HCT116 (cell line): ENCODE measurements around the gene ESRRB. TPM values are rescaled to one million over a fixed set of nuclear protein-coding genes. Genes with fewer than 3 reads are reported as not detected.

Experiments used
- ATAC-seq: fragments of 200-7000 bp; cut with Tn5 transposase; 2 replicates; pipeline ENCODE4 v1.9.1; 2020; ENCODE audit warnings: mild to moderate bottlenecking, moderate library complexity
- BruUV-seq: library from RNA; stranded (reverse); fragments of 400-500 nt; replicated peaks from 2 replicates; lab custom pipeline; 2021; lab: Mats Ljungman, UMichigan
- CTCF ChIA-PET: fragments of 300-600 bp; sonication (Branson Sonifier 250); formaldehyde crosslinking; loops from one replicate; lab custom pipeline; 2021; ENCODE audit warnings: antibody characterized with exemption; lab: Charles Lee
- POLR2A ChIA-PET: fragments of 300-600, 350-600 bp; sonication (Branson Sonifier 250); formaldehyde crosslinking; loops from one replicate; lab custom pipeline; 2021; ENCODE audit warnings: antibody characterized with exemption; lab: Charles Lee
- RAD21 ChIA-PET, 2 experiments: fragments of 300-600 bp; sonication (Branson Sonifier 250); formaldehyde crosslinking; loops; one replicate each; lab custom pipeline; 2023; ENCODE audit warnings: low total read pairs in 2 of 2; ENCODE audit not compliant: uncharacterized antibody in 2 of 2, unreplicated experiment in 2 of 2, low non-redundant PET in 1 of 2; lab: Charles Lee
- DNase-seq: peaks from one replicate; pipeline ENCODE4 v3.0.0-alpha.2; 2010; ENCODE audit warnings: low read depth, low spot score
- H2AFZ ChIP-seq: fragments of 200-600 bp; shearing (Covaris generic), sonication (generic); 2 replicates; pipeline ENCODE4 v1.6.1; 2017; ENCODE audit warnings: low read depth, mixed run types, mixed read lengths, antibody characterized with exemption, low read length; ENCODE audit not compliant: poor library complexity, severe bottlenecking
- H3K27ac ChIP-seq: 2 replicates; pipeline ENCODE4 v1.5.1; 2012; ENCODE audit warnings: low read depth, low read length
- H3K27me3 ChIP-seq: fragments of 200-600 bp; sonication (generic); 2 replicates; pipeline ENCODE4 v1.6.1; 2016; ENCODE audit warnings: mixed run types, low read length, mixed read lengths; ENCODE audit not compliant: insufficient read depth
- H3K36me3 ChIP-seq, 2 experiments: fragments of 200-500 bp in 1 of 2; fragments of 200-600 bp in 1 of 2; sonication (Bioruptor generic) in 1 of 2; sonication (generic) in 1 of 2; 2 replicates each; pipeline versions ENCODE4 v1.5.1 to v1.6.1; 2014 to 2016; ENCODE audit warnings: low read length in 2 of 2, inconsistent platforms in 1 of 2, mixed read lengths in 1 of 2, mixed run types in 1 of 2; ENCODE audit not compliant: insufficient read depth in 2 of 2, control insufficient read depth in 1 of 2
- H3K4me1 ChIP-seq, 2 experiments: fragments of 200-600 bp in 1 of 2; sonication (generic) in 1 of 2; 2 replicates each; pipeline versions ENCODE4 v1.5.1 to v1.6.1; 2012 to 2017; ENCODE audit warnings: low read length in 2 of 2, inconsistent platforms in 1 of 2, mild to moderate bottlenecking in 1 of 2, mixed read lengths in 1 of 2, mixed run types in 1 of 2, moderate library complexity in 1 of 2; ENCODE audit not compliant: insufficient read depth in 2 of 2, control insufficient read depth in 1 of 2
- H3K4me2 ChIP-seq: fragments of 200-600 bp; sonication (generic); 2 replicates; pipeline ENCODE4 v1.6.1; 2017; ENCODE audit warnings: mixed run types, low read length, mixed read lengths
- H3K4me3 ChIP-seq, 2 experiments: fragments of 200-600 bp in 1 of 2; sonication (generic) in 1 of 2; replicated peaks in 1 of 2; 2 replicates each; pipeline ENCODE4 v1.5.1; 2011 to 2016; ENCODE audit warnings: low read length in 2 of 2, control low read depth in 1 of 2, low read depth in 1 of 2, mild to moderate bottlenecking in 1 of 2, mixed read lengths in 1 of 2, mixed run types in 1 of 2
- H3K79me2 ChIP-seq: fragments of 200-600 bp; sonication (generic); 2 replicates; pipeline ENCODE4 v1.6.1; 2017; ENCODE audit warnings: mild to moderate bottlenecking, mixed run types, low read length, moderate library complexity, mixed read lengths; ENCODE audit not compliant: insufficient read depth
- H3K9ac ChIP-seq: fragments of 200-600 bp; sonication (generic); 2 replicates; pipeline ENCODE4 v1.6.1; 2016; ENCODE audit warnings: low read length, mixed read lengths
- H3K9me2 ChIP-seq: fragments of 200-600 bp; sonication (generic), shearing (Covaris generic); 2 replicates; pipeline ENCODE4 v1.6.1; 2017; ENCODE audit warnings: mixed run types, mild to moderate bottlenecking, moderate library complexity; ENCODE audit not compliant: insufficient read depth
- H3K9me3 ChIP-seq, 2 experiments: fragments of 200-500 bp in 1 of 2; fragments of 200-600 bp in 1 of 2; sonication (Bioruptor generic) in 1 of 2; sonication (generic) in 1 of 2; 2 replicates each; pipeline ENCODE4 v1.6.1; 2014 to 2017; ENCODE audit warnings: low read length in 2 of 2, mixed read lengths in 2 of 2, inconsistent platforms in 1 of 2, low read depth in 1 of 2, mild to moderate bottlenecking in 1 of 2, mixed run types in 1 of 2, moderate library complexity in 1 of 2; ENCODE audit not compliant: control insufficient read depth in 1 of 2, insufficient read depth in 1 of 2
- H4K20me1 ChIP-seq: fragments of 200-600 bp; sonication (generic), shearing (Covaris generic); 2 replicates; pipeline ENCODE4 v1.6.1; 2017; ENCODE audit warnings: mixed run types, mild to moderate bottlenecking, moderate library complexity; ENCODE audit not compliant: insufficient read depth
- CBX3 ChIP-seq: IDR thresholded peaks from 2 replicates; pipeline ENCODE4 v1.6.1; 2012; ENCODE audit warnings: low read depth
- ELF1 ChIP-seq: IDR thresholded peaks from 2 replicates; pipeline ENCODE4 v1.6.1; 2012; ENCODE audit warnings: low read depth, borderline replicate concordance
- EZH2 ChIP-seq: fragments of 200-600 bp; sonication (generic); IDR thresholded peaks from 2 replicates; pipeline ENCODE4 v1.6.1; 2017; ENCODE audit warnings: antibody characterized with exemption, mixed run types
- JUND ChIP-seq: IDR thresholded peaks from 2 replicates; pipeline ENCODE4 v1.6.1; 2012
- POLR2A ChIP-seq: IDR thresholded peaks from 2 replicates; pipeline ENCODE4 v1.7.0; 2011; ENCODE audit warnings: borderline replicate concordance; ENCODE audit not compliant: insufficient read depth, insufficient read length; ENCODE audit errors: extremely low read depth
- SP1 ChIP-seq: IDR thresholded peaks from 2 replicates; pipeline ENCODE4 v1.6.1; 2012; ENCODE audit warnings: low read depth
- TCF7L2 ChIP-seq: IDR thresholded peaks from 2 replicates; pipeline ENCODE4 v1.7.0; 2011; ENCODE audit warnings: borderline replicate concordance, inconsistent platforms; ENCODE audit not compliant: insufficient read depth, insufficient read length; ENCODE audit errors: extremely low read depth
- YY1 ChIP-seq: IDR thresholded peaks from 2 replicates; pipeline ENCODE4 v1.6.1; 2011; ENCODE audit warnings: low read length, low read depth, moderate library complexity, mild to moderate bottlenecking; ENCODE audit not compliant: insufficient replicate concordance; ENCODE audit errors: extremely low read depth
- ZNF274 ChIP-seq: fragments of 200-500 bp; sonication (Bioruptor generic); IDR thresholded peaks from 2 replicates; pipeline ENCODE4 v1.6.1; 2014; ENCODE audit warnings: mild to moderate bottlenecking, low read depth, low read length, inconsistent platforms
- intact Hi-C: fragments of 100-400 bp; cut with micrococcal nuclease; formaldehyde crosslinking; loops from 2 replicates; pipeline ENCODE4 v1.10.0; 2022
- total RNA-seq: library from RNA; stranded (reverse); gene quantifications from one replicate; pipeline ENCODE4 v1.2.1, GENCODE V29; 2021; ENCODE audit not compliant: unreplicated experiment
- TF ChIP-seq, protein P1 (sequence below): IDR thresholded peaks from 2 replicates; pipeline ENCODE4 v1.6.1; 2012
- TF ChIP-seq, protein P2 (sequence below): IDR thresholded peaks from 2 replicates; pipeline ENCODE4 v1.6.1; 2012; ENCODE audit warnings: low read depth
- TF ChIP-seq, protein P3 (sequence below): IDR thresholded peaks from 2 replicates; pipeline ENCODE4 v1.6.1; 2012

The ESRRB gene
- total RNA-seq, 1 experiment from 2014 or later = 1.9 TPM

DNA sequence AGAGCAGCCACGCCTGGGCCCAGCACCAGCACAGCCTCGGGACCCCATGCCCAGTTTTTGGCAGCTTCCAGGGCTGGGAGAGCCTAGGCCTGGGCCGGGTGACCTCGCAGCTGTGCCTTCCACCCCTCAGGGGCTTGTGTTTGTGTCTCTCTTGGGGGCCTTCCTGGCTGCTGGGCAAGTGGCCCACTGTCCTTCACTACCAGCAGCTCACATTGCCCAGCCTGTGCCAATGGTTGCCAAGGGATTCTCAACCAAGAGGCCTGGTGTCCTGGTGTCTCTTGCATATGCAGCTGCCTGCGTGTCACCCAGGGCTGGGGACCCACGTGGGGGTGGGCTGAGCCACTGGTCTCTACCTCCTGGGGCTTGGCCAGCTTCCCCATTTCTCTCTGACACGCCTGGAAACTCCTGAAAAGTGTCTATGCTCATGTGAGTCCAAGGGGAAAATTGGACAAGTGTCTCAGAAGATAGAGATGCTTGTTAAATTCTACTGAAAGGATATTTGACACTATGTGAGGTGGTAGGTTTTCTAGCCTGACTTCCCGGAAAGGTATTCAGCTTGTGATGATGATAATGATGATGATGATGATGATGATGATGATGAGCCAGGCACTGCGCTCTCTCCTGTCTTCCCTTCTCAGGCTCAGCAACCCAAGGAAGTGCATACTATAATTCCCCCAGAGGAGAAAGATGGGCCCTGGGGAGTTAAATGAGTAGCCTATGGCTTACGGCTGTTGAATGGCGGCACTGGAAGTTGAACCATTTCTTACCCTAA, 48.8 kb upstream of the ESRRB start (continued):
- TF ChIP-seq EZH2 = no peak
- TF ChIP-seq ZNF274 = no peak
- no peak for TF ChIP-seq JUND
- TF ChIP-seq, all 23 proteins: peak for 0

DNA sequence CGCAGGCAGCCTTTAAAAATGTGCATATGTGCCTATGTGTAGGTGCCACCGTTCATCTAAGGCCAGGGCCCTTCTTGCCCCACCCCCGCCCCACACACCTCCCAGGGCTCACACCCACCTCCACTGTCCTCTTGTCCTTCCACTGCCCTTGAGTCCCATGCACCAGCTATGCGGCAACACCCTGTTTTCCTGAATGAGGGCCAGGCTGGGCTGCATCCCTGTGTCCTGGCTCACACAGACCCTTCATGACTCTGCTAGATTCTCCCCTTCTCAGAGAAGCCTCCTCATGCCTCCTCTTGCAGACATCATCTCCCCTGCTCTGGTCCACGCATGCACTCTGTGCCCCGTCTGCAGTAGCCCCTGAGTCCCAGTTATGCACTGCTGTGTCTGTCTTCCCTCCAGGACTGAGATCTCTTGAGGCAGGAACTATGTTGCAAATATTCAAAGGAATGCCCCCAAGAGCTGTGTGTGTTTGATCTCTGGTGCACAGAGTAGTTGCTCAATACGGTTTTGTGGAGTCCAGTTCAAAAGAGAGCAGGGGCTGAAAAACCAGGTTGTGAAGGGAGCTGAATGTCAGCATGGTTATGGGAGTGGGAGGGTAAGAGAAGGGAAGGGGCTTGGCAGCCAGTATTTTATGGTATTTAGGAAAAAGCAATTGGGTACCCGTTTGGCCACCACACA, 47.3 kb upstream of the ESRRB start:
- H3K27me3 ChIP-seq = no peaks in the 10 kb centered on the region
- POLR2A ChIA-PET = no interaction called here
- DNase-seq = no peak
- H3K4me1 ChIP-seq = no peaks in the 10 kb centered on the region
- no peaks in the 10 kb centered on the region for H3K36me3 ChIP-seq
- BruUV-seq = no TSS peak
- CTCF ChIA-PET = no interaction called here
- H4K20me1 ChIP-seq = no peaks in the 10 kb centered on the region
- H3K9me3 ChIP-seq = no peaks in the 10 kb centered on the region
- intact Hi-C loops = no loop called here
- no peak overlapping the region for H3K4me2 ChIP-seq
- RAD21 ChIA-PET = no interaction called here
- H3K4me3 ChIP-seq = no peak overlapping the region
- H3K9ac ChIP-seq = no peak overlapping the region
- no peak for ATAC-seq
- no peak overlapping the region for H3K27ac ChIP-seq
- no peak overlapping the region for H2AFZ ChIP-seq
- no peak for TF ChIP-seq CBX3
- TF ChIP-seq ELF1 = no peak
- no peak for TF ChIP-seq SP1
- TF ChIP-seq, protein P1, sequence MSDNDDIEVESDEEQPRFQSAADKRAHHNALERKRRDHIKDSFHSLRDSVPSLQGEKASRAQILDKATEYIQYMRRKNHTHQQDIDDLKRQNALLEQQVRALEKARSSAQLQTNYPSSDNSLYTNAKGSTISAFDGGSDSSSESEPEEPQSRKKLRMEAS = no peak
- TF ChIP-seq, protein P2, sequence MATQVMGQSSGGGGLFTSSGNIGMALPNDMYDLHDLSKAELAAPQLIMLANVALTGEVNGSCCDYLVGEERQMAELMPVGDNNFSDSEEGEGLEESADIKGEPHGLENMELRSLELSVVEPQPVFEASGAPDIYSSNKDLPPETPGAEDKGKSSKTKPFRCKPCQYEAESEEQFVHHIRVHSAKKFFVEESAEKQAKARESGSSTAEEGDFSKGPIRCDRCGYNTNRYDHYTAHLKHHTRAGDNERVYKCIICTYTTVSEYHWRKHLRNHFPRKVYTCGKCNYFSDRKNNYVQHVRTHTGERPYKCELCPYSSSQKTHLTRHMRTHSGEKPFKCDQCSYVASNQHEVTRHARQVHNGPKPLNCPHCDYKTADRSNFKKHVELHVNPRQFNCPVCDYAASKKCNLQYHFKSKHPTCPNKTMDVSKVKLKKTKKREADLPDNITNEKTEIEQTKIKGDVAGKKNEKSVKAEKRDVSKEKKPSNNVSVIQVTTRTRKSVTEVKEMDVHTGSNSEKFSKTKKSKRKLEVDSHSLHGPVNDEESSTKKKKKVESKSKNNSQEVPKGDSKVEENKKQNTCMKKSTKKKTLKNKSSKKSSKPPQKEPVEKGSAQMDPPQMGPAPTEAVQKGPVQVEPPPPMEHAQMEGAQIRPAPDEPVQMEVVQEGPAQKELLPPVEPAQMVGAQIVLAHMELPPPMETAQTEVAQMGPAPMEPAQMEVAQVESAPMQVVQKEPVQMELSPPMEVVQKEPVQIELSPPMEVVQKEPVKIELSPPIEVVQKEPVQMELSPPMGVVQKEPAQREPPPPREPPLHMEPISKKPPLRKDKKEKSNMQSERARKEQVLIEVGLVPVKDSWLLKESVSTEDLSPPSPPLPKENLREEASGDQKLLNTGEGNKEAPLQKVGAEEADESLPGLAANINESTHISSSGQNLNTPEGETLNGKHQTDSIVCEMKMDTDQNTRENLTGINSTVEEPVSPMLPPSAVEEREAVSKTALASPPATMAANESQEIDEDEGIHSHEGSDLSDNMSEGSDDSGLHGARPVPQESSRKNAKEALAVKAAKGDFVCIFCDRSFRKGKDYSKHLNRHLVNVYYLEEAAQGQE = no peak
- TF ChIP-seq, protein P3, sequence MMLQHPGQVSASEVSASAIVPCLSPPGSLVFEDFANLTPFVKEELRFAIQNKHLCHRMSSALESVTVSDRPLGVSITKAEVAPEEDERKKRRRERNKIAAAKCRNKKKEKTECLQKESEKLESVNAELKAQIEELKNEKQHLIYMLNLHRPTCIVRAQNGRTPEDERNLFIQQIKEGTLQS = no peak
- TF ChIP-seq POLR2A = no peak
- TF ChIP-seq ZNF274 = no peak
- no peak for TF ChIP-seq TCF7L2
- no peak for TF ChIP-seq YY1
- TF ChIP-seq EZH2 = no peak
- H3K79me2 ChIP-seq = no peaks in the 10 kb centered on the region
- no peaks in the 10 kb centered on the region for H3K9me2 ChIP-seq
